Ammon's horn (tissue), 1 donor: ENCODE measurements around the gene PYDC2.
"Not testable (repeated sequence)": the region's sequence is repeated elsewhere in the genome, so short reads cannot be mapped to it uniquely, and the experiment has no call there.

Experiments used
- DNase-seq: peaks from one replicate; pipeline ENCODE4 v3.0.0-alpha.2; 2016; ENCODE audit warnings: low spot score

Gene PYDC2

GRCh38 chr3:191470545-191470944 is 9.6 kb downstream of the PYDC2 start:
- no peak for DNase-seq

- no peak for DNase-seq
These were observed 12.8 kb downstream of the PYDC2 start for GRCh38 chr3:191473661-191474198.

DNA sequence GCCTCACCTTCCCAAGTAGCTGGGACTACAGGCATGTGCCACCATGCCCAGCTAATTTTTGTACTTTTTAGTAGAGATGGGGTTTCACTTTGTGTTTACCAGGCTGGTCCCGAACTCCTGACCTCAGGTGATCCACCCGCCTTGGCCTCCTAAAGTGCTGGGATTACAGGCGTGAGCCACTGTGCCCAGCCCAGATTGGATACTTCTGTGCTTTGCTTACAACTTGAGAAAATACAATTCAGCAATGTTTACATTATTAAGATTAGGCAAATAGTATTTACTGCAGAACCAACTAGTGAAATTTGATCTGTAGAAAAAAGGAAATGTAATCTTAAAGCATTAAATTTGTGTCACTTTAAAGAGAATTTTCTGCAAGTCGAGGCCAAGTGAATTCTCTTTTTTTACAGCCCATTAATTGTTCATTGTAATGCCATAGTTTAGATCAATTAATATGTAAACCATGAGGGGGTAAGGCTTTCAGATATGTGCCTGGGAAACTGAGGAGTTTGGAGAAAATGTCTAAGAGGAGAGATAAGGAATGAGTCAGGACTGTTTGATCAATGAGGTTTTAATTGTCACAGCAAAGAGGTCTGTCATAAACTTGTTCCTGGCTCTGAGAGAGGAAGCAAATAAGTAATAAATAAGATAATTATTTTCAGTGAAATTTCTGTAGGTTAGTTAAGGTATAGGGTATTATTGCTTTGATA is 15.3 kb downstream of the PYDC2 start:
- DNase-seq, result no peak

GRCh38 chr3:191483994-191484393 is 23.0 kb downstream of the PYDC2 start:
- not testable (repeated sequence) for DNase-seq

DNA sequence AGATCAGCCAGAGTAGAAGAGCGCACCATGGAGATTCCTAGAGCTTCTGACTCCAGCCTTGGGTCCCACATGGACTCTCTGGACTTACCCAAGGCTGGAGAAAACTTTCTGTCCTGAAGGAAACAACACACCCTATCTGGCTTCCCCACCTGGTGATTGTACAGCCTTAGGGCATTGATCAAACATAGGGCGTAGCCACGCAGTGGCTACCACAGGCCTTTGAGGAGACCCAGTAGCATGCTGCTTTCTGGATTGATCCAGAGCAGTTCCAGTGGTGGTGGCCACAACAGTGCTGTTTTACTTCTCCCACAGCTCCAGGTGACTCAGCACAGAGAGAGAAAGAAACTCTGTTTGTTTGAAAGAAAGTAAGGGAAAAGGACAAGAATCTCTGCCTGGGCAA is 23.5 kb downstream of the PYDC2 start:
- no peak for DNase-seq

- DNase-seq, result no peak
These were observed 31.6 kb downstream of the PYDC2 start for GRCh38 chr3:191492601-191493000.

DNA sequence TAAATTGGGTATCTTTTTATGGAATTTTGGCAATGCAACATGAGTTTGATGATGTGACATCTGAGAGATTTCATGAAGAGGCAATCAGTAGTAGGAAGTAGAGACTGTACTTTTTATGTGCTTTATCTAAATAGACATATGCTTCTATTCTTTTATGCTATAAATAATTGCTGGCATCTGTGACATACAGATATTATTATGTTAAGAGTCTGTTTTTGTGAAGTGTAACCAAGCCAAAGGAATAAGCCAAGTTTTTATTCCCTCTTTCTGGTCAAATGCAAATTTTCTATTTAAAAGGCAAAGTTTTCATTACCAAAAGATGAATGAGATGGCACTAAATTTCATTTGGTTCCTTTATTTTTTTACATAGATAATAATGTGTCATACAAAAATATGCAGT is 32.4 kb downstream of the PYDC2 start:
- no peak for DNase-seq

DNA sequence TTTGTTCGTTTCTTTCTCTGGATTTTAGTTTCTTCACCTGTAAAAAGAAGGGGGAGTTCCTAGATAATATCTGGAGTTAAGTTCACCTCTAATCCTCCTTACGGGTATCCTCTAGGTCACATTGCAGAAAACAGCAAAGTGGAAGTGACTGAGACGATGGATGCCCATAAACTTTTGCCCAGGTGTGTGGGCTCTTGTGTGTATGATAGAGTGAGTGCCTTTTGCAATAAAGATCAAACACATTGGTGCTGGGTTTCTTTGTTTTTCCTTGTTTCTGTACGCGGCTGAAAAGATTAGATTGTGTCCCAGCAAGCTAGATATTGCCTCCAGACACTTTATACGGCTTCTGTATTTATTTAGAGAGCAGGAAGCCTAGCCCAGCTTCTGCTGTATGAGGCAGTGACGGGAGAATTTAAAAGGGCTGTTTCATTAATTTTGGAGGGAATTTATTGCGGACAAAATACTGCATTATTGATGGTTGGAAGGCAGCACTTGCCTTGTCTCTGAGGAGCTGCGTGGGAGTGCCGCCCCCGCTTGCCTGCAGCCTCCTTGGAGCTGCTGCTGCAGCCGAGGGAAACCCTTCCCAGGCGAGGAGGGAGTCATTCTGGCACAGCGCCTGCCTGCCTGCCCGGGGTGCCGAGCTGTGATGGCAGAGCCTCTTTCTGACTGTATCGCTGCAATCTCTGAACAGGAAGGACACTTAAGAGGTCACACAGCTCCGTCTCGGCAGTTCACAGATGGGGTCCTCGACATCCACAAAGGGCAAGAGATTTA is 38.5 kb downstream of the PYDC2 start:
- peak; percentile 63 for DNase-seq

- no peak for DNase-seq
These were observed 39.9 kb downstream of the PYDC2 start for GRCh38 chr3:191500892-191501291.

GRCh38 chr3:191502583-191502982 is 41.6 kb downstream of the PYDC2 start:
- DNase-seq, result no peak

DNA sequence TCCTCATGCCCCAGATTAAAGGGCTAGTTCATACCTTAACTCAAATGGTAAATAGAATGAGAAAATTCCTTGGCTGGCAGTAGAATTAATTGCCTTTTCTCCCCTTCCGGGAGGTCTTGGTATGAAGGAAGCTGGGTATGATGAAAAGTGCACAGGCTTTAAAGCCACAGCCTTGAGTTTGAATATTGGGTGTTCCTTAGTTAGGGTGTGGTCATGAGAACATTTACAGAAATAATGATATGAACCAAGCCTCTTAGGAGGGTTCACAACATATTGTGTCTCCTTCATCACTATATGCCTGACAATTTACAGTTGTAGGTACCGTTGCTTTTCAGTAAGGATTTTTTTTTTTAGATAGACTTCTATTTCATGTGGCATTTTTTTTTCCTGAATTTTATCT is 48.1 kb downstream of the PYDC2 start:
- DNase-seq, result no peak
